Esophagus squamous epithelium (tissue), 5 donors: ENCODE data around the gene GTF2F1. TPM values are rescaled to one million over a fixed set of nuclear protein-coding genes. Genes with fewer than 3 reads are reported as not detected.

Experiments
- DNase-seq: peaks from one replicate; lab custom pipeline; 2025; lab: John Stamatoyannopoulos, UW
- H3K27ac ChIP-seq, 4 donors: fragments of 200-600 bp; sonication (generic); one replicate each; pipeline ENCODE4 v1.5.1; 2016 to 2019; ENCODE audit warnings: mild to moderate bottlenecking in 1 of 4
- H3K27me3 ChIP-seq, 4 donors: fragments of 200-600 bp; sonication (generic); 1 replicate in 3 of 4; 2 replicates in 1 of 4; pipeline versions ENCODE4 v1.5.1 to v1.6.0; 2017 to 2021; ENCODE audit warnings: antibody characterized with exemption in 1 of 4
- H3K36me3 ChIP-seq, 3 donors: fragments of 200-600 bp; sonication (generic); one replicate each; pipeline ENCODE4 v1.5.1; 2016 to 2019
- H3K4me1 ChIP-seq, 3 donors: fragments of 200-600 bp; sonication (generic); one replicate each; pipeline ENCODE4 v1.5.1; 2017 to 2019
- H3K4me3 ChIP-seq, 4 donors: fragments of 200-600 bp; sonication (generic); 1 replicate in 3 of 4; 2 replicates in 1 of 4; pipeline ENCODE4 v1.5.1; 2016 to 2019; ENCODE audit warnings: mild to moderate bottlenecking in 2 of 4, moderate library complexity in 1 of 4
- H3K9me3 ChIP-seq, 3 donors: fragments of 200-600 bp; sonication (generic); one replicate each; pipeline ENCODE4 v1.5.1; 2016 to 2019
- CTCF ChIP-seq, 6 experiments: fragments of 450-650 bp in 4 of 6; fragments of 200-600 bp in 2 of 6; sonication (generic) in 2 of 6; IDR thresholded peaks; one replicate each; pipeline ENCODE4 v1.5.1; 2016 to 2019; ENCODE audit warnings: antibody characterized with exemption in 6 of 6, mild to moderate bottlenecking in 4 of 6, moderate library complexity in 4 of 6
- POLR2A ChIP-seq, 4 donors: fragments of 450-650 bp; IDR thresholded peaks; one replicate each; pipeline ENCODE4 v1.6.1; 2017; ENCODE audit warnings: antibody characterized with exemption in 4 of 4, mild to moderate bottlenecking in 4 of 4, moderate library complexity in 3 of 4
- WGBS, 2 donors: methylation state at CpG; one replicate each; pipeline ENCODE4 v1.1.5; 2018; 5-methylcytosine and 5-hydroxymethylcytosine counted together
- intact Hi-C: fragments of 100-400 bp; cut with DNase I; formaldehyde crosslinking; loops from one replicate; pipeline ENCODE4 v1.15.0; 2022
- total RNA-seq, 4 donors: library from RNA; depleted of rRNA; stranded (reverse); fragments of >200 nt; gene quantifications; one replicate each; pipeline ENCODE4 v1.1.0, GENCODE V29; 2016
- donor health status: DM: yes; HTN: yes; CAD: no.

GTF2F1 gene, protein sequence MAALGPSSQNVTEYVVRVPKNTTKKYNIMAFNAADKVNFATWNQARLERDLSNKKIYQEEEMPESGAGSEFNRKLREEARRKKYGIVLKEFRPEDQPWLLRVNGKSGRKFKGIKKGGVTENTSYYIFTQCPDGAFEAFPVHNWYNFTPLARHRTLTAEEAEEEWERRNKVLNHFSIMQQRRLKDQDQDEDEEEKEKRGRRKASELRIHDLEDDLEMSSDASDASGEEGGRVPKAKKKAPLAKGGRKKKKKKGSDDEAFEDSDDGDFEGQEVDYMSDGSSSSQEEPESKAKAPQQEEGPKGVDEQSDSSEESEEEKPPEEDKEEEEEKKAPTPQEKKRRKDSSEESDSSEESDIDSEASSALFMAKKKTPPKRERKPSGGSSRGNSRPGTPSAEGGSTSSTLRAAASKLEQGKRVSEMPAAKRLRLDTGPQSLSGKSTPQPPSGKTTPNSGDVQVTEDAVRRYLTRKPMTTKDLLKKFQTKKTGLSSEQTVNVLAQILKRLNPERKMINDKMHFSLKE
- 10 to 100 TPM; 28.0 to 51.3 (median 43.5) TPM for total RNA-seq

- Histone ChIP-seq H3K27ac (peak within 1 kb of the TSS; percentile 87 to 97 (median 94)), H3K4me3 (peak within 1 kb of the TSS; percentile 66 to 93 (median 82)), H3K9me3 (no peaks in the 10 kb centered on the region), H3K36me3 (peaks cover 6 to 33% (median 15%) of the 10 kb centered on the region in 3 donors), H3K27me3 (no peaks in the 10 kb centered on the region), H3K4me1 (peaks cover 6 to 22% (median 10%) of the 10 kb centered on the region in 3 donors)
- intact Hi-C loops = no loop called here
- peak; percentile 71 for DNase-seq
- TF ChIP-seq CTCF (IDR thresholded peaks at IDR 0.05) (peak in 1 of 6 experiments; percentile 9), POLR2A (IDR thresholded peaks at IDR 0.05) (peak in 1 of 4 donors; percentile 7)
- WGBS, 2 donors = 0 to 3% methylated on average over 7 to 20 of the region's 69 CpGs
These were observed at the start of gene GTF2F1 for GRCh38 chr19:6393074-6393982. GTF2F1 (minus strand) TSS chr19:6393164; CDS start chr19:6392995, 169 bp downstream.

DNA sequence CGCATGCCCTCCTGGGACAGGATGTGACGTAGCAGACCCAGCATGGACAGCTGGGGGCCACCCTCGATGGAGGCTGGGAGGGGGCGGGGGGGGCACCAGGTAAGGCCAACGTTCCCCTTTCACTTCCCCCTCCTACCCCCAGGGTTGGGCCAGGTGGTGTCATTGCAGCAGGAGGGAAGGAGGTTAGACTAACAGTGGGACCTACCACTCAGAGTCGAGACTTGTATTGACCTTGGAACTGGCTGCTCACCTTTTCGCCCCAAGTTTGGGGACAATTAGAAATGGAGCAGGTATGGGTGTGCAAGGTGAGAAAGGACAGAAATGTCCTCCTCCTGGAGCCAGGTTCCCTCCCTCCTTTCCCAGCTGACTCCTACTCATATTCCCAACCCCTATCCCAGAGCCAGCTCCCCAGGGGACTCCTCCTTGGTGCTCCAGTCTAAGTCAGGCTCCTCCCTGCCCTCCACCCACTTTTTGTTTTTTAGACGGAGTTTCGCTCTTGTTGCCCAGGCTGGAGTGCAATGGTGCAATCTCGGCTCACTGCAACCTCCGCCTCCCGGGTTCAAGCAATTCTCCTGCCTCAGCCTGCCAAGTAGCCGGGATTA, 49.2 kb upstream of the GTF2F1 start:
- intact Hi-C loops = no loop called here
- Histone ChIP-seq H3K36me3 (peaks cover 0 to 47% (median 0%) of the 10 kb centered on the region in 3 donors), H3K27ac (no peak overlapping the region), H3K4me1 (no peaks in the 10 kb centered on the region), H3K27me3 (no peaks in the 10 kb centered on the region), H3K4me3 (no peak overlapping the region), H3K9me3 (no peaks in the 10 kb centered on the region)
- DNase-seq = no peak
- 57 to 72% methylated on average over 6 to 9 of the region's 13 CpGs for WGBS, 2 donors
- no peak for TF ChIP-seq CTCF (IDR thresholded peaks at IDR 0.05)
- no peak for TF ChIP-seq POLR2A (IDR thresholded peaks at IDR 0.05)

GRCh38 chr19:6440905-6441304, 47.9 kb upstream of the GTF2F1 start:
- WGBS, 2 donors = 66 to 77% methylated on average over 2 to 3 of the region's 3 CpGs
- intact Hi-C loops = no loop called here
- no peak for TF ChIP-seq POLR2A (IDR thresholded peaks at IDR 0.05)
- TF ChIP-seq CTCF (IDR thresholded peaks at IDR 0.05) = no peak
- Histone ChIP-seq H3K9me3 (no peaks in the 10 kb centered on the region), H3K36me3 (peaks cover 0 to 34% (median 0%) of the 10 kb centered on the region in 3 donors), H3K27me3 (no peaks in the 10 kb centered on the region), H3K4me1 (no peaks in the 10 kb centered on the region), H3K27ac (no peak overlapping the region), H3K4me3 (no peak overlapping the region)
- DNase-seq = no peak

DNA sequence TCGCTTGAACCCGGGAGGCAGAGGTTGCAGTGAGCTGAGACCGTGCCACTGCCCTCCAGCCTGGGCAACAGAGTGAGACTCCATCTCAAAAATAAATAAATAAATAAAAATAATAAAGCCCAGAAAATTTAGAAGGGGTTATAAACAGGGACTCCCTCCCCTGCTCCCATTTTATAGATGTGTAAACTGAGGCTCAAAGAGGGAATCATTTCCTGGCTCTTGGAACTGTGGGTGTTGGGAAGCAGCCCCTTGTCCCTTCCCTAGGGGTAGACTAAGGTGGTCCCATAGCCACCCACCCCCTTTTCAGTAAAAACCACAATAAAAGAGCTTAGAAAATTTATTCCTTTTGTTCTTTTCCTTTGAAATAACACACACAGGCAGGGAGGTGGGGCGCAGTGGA, 46.8 kb upstream of the GTF2F1 start:
- H3K9me3 ChIP-seq = no peaks in the 10 kb centered on the region
- no peaks in the 10 kb centered on the region for H3K27me3 ChIP-seq
- TF ChIP-seq POLR2A (IDR thresholded peaks at IDR 0.05) (no peak), CTCF (IDR thresholded peaks at IDR 0.05) (no peak)
- intact Hi-C loops = no loop called here
- peaks cover 0 to 23% (median 0%) of the 10 kb centered on the region in 3 donors for H3K36me3 ChIP-seq
- H3K4me3 ChIP-seq = no peak overlapping the region
- no peak overlapping the region for H3K27ac ChIP-seq
- WGBS, 2 donors = 67 to 83% methylated on average over 4 of the region's 4 CpGs
- DNase-seq = no peak
- H3K4me1 ChIP-seq = no peaks in the 10 kb centered on the region
